ENCODE data around the gene C19orf67. TPM values are rescaled to one million over a fixed set of nuclear protein-coding genes. Genes with fewer than 3 reads are reported as not detected.

C19orf67 gene
- total and polyA plus RNA-seq, 2 of the 13 experiments (the other 11 are each of a cell fraction or from before 2014, with no cell fraction given), result 0.11 to 0.32 TPM

- TF ChIP-seq IRF9 (CRISPR knock-in tag; IDR thresholded peaks at IDR 0.05; ENCODE audit: borderline replicate concordance) (peak; percentile 71; the same call in 1 of the 2 replicates), NR2F6 (IDR thresholded peaks at IDR 0.05) (no peak), NR2F6 (CRISPR knock-in tag; IDR thresholded peaks at IDR 0.05) (no peak), KDM6A (CRISPR knock-in tag; IDR thresholded peaks at IDR 0.05; ENCODE audit: low read depth) (no peak), ZFP36L1 (CRISPR knock-in tag; IDR thresholded peaks at IDR 0.05) (peak; percentile 92; the same call in 1 of the 2 replicates), EP300 (IDR thresholded peaks at IDR 0.05; ENCODE audit: low read depth in 2 of 2, low read length in 2 of 2) (no peak), EP300 (CRISPR knock-in tag; IDR thresholded peaks at IDR 0.05; ENCODE audit: borderline replicate concordance) (no peak), HNRNPUL1 (IDR thresholded peaks at IDR 0.05; ENCODE audit: low read depth, low read length) (no peak), CENPBD1 (CRISPR knock-in tag; IDR thresholded peaks at IDR 0.05; ENCODE audit: borderline replicate concordance, low read depth) (no peak), SYNCRIP (IDR thresholded peaks at IDR 0.05; ENCODE audit: insufficient read depth, low read depth, low read length) (no peak), ZNF569 (CRISPR knock-in tag; IDR thresholded peaks at IDR 0.05; ENCODE audit: borderline replicate concordance) (no peak), DNMT3B (CRISPR knock-in tag; conservative IDR thresholded peaks at IDR 0.05) (no peak), STAT6 (CRISPR knock-in tag; IDR thresholded peaks at IDR 0.05; ENCODE audit: borderline replicate concordance) (no peak; the same call in 1 of the 2 replicates), RCOR2 (CRISPR knock-in tag; IDR thresholded peaks at IDR 0.05) (no peak), ZNF329 (CRISPR knock-in tag; IDR thresholded peaks at IDR 0.05; ENCODE audit: low read depth) (0 out of 2 replicates have a peak, but pooled peaks have one; percentile 50), SETDB1 (CRISPR knock-in tag; IDR thresholded peaks at IDR 0.05; ENCODE audit: borderline replicate concordance) (no peak), TBX3 (IDR thresholded peaks at IDR 0.05; ENCODE audit: borderline replicate concordance) (no peak), ZNF280D (CRISPR knock-in tag; IDR thresholded peaks at IDR 0.05) (no peak), THAP8 (CRISPR knock-in tag; IDR thresholded peaks at IDR 0.05; ENCODE audit: borderline replicate concordance) (no peak), ZFP62 (CRISPR knock-in tag; IDR thresholded peaks at IDR 0.05) (no peak), HNRNPL (IDR thresholded peaks at IDR 0.05; ENCODE audit: low read depth, low read length) (no peak)
Observed at GRCh38 chr19:14031719-14032480, 53.7 kb downstream of the C19orf67 start, which contains the start of gene IL27RA (continued).
